SW 1271 (cell line): ENCODE measurements around the gene BMP4.
"Not testable (repeated sequence)": the region's sequence is repeated elsewhere in the genome, so short reads cannot be mapped to it uniquely, and the experiment has no call there.

Experiments
- DNase-seq, 2 experiments: peaks; one replicate each; lab custom pipeline; 2025; lab: John Stamatoyannopoulos, UW

BMP4 gene

DNA sequence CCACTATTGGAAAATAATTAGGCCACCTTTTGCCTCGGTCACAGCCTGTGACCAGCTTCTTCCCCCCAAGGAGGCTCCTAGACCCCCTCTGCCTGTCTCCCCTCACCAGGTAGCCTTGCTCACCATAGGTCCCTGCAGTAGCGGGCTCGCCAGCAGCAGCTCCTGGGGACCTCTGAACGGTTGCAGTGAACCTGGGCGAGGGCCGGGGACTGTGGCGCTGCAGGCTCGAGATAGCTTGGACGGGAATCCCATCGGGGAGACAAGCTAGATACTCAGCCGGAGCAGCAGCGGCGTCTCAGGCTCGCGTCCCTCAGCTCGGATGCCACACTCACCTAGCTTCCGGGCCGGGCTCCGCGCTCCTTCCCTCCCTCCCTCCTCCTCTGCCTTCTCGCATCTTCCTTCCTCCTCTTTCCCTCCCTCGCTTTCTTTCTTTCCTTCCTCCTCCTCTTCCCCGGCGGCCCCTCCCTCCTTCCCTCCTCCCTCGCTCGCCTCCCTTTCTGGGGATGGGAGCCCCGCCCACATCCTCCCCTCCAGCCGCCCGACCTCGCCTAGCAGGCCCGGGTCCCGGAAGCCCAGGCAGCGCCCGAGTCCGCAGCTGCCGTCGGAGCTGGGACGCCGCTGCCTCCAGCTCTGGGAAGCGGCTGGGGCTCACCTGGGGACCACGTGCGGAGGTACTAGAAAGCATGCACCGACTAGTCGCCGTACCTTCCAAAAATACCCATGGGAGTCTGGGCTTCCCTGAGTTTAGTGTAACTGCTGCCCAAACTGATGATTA, at the start of gene BMP4:
Gene BMP4, minus strand, starts transcription at position 399 of the 775 bp plus-strand sequence. CDS start 4,603 bp downstream, outside the sequence.
- DNase-seq = no peak

DNA sequence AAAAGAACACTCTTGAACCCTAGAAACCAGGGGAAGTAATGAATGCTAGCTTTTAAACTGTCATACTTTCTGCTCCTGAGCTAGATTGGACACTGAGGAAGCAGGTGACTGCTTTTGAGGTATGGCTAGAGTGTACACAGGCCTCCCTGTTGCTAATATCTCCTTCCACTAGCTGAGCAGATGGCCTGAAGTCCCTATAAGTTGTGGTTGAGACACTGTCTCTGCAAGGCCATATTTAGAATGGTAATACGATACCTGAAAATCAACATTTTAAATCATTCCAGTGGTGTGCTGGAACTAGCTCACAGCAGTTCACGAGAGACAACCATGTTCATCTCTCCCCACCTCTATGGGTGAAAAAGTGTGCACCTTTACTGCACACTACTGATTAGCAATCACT, 46.4 kb upstream of the BMP4 start:
- DNase-seq = no peak

DNA sequence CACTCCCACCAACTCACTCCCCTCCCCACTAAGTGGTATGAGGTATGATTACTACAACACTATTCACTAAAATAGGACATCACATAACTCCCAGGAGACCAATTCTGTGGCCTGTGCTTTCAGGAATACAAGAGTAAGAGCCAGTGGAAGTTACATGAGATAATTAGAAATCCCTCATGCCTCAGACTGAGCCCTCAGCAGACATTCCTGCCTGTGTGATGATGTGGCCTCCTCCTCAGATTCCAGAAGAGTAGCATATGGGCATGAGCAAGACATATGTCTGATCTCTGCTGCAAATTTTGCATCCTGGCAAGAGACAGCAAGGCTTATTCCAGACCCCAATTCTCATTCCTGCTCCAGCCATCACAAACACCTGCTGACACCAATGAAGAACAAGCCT, 46.0 kb upstream of the BMP4 start:
- no peak for DNase-seq

- no peak for DNase-seq
Measured at GRCh38 chr14:54001189-54001878, 44.7 kb upstream of the BMP4 start.

GRCh38 chr14:54000341-54000811, 43.8 kb upstream of the BMP4 start:
- no peak for DNase-seq

DNA sequence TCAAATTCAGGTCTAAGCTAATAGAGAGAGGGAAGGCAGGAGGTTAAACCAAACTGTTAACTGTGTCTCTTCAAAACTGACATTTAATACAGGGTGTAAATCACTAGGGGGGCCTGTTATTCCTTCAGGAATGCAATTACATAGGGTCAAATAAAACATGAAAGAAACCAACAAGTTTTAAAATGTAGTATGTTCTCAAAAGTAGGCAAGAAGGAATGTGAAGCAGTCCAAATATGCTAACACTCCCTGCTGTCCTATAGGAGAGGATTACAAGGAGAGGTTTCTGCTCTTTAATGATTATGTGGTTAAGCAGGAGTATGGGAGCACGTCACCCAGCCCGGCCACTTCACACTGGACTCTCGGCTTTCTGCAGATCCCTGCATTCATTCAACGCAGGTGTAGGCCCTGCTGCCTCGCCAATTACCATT, 42.5 kb upstream of the BMP4 start:
- DNase-seq = peak in 1 of 2 experiments; percentile 24

DNA sequence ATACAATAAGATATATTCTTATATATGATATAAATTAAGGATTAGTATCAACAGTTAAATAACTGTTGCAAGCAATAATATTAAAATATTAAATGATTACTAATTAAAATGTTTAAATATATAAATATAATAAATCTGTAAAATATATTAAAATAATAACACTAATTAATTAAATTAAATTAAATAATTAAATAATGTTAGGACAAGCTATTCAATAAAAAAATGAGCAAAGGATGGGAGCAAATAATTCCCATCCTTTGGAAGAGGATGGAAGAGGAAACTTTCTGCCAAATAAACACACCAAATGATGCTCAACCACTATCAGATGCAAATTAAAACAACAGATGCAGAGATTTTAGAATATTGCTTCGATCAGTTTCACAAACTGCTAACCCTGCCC, 39.4 kb upstream of the BMP4 start:
- no peak for DNase-seq

DNA sequence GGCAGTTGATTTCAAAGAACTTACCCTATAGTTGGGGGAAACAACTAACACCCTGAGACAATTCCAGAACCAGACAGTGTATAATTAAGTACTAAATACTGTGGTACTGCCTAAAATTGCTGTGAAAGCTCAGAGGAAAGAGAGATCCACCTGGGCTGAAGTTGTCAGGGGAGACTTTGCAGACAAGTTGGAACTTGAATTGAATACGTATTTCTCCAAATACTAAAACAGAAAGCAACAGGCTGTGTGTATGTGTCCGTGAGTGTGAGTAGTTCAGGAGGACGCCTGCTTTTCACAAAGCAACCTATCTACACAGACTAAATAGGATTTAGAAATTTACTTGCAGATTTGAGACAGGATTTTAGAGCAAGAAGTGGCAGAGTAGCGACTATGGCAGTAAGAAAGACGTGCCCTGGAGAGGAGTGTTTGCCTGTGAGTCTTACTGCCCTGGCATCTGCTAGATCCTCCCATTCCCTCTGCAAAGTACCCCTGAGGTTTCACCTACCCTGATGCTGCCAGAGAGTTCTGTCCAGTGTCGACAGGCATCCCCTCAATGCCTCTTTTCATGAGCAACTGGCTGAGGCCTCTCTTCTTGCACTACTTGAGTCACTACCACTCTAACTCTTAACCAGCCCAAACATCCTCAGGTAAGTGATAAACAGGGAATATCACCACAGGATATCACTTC, 37.4 kb upstream of the BMP4 start:
- DNase-seq = no peak

DNA sequence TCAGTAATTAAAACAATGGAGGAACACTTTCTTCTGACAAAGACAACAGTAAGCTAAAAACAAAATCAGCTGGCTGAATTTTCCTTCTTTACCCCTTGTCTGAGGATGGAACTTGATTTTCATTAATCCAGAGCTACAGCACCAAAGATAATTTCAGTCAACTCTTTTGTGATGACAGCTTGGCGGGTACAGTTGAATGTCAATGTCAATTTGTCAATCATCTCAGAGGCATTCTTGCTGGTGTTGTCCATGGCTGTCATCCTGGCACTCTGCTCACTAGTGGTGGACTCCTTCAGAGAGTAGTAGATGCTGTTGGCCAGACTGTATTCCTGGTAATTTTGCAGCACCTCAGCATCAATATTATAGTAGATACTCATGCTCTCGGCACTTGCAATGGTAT, 34.4 kb upstream of the BMP4 start:
- no peak for DNase-seq

GRCh38 chr14:53986718-53987117, 30.1 kb upstream of the BMP4 start:
- not testable (repeated sequence) for DNase-seq

- DNase-seq = not testable (repeated sequence)
Measured at GRCh38 chr14:53984958-53985357, 28.3 kb upstream of the BMP4 start.

- DNase-seq = no peak
Measured at GRCh38 chr14:53983112-53983511, 26.5 kb upstream of the BMP4 start.

DNA sequence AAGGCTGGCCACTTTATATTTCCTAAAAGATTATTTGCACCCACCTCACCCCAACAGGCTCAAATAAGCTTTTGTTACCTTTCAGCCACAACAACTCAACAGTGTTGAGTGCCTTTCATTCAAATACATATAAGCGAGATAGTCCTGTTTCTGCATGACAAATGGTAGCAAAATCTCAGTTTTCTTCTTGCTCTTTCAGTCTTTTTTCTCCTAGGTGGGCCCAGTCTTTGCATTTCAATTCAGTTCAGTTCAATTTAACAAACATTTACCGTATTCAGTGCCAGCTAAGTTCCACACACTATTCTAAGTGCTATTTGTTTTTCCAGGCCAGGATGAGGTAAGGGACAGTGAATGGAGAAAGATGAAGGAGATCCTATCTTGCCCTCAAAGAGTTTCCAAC, 25.9 kb upstream of the BMP4 start:
- no peak for DNase-seq

DNA sequence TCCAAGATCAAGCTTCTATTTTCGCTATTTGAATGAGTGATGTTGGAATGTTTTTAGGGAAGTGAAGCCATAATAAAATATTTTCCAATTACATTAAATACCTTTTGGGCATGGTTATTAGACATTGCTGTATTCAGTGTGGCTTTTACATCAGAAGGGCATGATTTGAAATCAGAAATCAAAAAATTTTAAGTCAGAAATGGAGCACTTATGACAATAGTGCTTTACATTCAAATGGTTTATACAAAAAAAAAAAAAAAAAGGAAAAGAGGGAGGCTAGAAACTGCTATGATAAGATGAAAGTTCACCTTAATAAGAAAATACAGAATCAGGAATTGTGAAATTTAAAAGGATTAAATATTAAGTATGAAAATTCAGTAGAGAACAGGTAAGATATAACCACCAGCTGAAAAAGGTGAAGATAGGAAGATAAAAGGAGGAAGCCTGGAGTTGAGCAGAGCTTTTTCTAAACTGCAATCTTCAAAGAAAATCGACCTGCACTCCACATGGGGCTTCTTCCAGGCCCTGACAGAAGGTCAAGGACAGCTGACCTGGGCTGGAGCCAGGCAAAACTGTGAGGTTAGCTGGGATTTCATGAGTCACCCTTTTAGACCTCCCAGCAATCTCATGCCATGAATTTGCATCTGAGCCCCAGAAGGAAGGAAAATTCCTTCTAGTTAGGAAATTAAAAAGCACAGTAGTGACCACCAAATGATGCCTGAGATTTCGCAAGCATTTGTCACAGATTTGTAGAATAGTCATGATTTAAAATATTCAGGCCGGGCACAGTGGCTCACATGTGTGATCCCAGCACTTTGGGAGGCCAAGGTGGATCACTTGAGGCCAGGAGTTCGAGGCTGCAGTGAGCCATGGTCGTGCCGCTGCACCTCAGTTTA, 23.4 kb upstream of the BMP4 start:
- DNase-seq = no peak

DNA sequence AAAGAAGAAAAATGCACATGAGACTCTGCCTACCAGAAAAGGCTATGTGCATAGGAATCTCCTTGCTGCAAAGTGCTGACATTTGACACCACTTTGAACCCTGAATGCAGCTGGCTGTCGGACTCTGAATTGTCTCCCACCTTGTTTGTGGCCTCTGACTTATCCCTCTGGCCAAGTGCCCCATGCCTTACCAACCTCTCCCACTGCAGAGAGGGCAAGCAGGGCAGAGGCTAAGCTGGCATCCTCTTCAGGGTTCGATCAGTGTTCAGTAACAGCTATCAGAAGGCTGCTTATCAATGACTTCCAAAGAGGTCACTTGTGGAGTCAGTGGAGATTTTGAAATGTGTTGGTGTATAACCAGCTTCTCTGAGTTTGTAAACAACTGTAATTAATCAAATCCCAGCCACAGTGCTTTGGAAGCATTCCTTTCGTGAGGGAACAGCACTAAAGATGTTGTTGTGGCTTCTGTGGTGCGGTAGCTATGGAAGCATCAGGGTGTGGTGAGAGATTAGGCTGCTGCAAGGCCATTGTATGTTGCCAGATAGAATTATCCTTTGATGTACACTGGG, 22.6 kb upstream of the BMP4 start:
- no peak for DNase-seq

GRCh38 chr14:53978194-53978593, 21.6 kb upstream of the BMP4 start:
- no peak for DNase-seq

GRCh38 chr14:53975444-53975843, 18.8 kb upstream of the BMP4 start:
- no peak for DNase-seq

DNA sequence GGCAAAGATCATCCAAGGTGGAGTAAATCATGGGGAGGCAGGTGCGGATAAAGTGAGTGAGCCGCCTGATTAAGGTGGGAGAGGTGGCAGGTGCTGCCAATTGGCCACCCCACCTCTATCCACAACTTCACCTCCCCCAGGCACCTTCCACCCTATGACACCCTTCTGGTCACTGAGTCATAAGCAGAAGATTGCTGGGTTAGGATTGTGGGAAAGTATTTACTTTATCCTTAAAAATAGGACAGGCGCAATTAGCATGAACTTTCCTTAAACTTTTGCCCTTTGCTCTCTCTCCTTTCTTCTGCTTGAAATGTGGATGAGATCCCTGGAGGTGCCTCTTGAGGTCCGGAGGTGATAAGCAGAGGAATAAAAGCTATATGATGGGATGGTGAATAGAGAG, 14.9 kb upstream of the BMP4 start:
- no peak for DNase-seq

DNA sequence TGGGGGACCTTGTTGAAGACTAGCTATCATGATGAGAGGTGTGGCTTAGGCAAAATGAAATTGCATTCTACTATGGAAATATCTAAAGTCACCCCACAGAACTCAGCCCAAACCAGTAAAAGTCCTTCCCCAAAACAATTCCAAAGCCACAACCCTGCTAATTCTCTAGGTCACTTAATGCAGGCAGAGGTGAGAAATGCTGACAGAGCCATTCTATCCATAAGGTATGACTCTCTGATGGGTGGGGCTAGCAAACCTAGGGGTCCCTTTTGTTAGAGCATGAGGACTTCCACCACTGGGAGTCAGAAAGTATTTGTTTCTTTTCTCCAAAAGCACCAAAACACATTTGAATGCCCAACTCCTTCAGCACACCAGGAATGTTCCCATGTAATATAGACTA, 12.7 kb upstream of the BMP4 start:
- no peak for DNase-seq

DNA sequence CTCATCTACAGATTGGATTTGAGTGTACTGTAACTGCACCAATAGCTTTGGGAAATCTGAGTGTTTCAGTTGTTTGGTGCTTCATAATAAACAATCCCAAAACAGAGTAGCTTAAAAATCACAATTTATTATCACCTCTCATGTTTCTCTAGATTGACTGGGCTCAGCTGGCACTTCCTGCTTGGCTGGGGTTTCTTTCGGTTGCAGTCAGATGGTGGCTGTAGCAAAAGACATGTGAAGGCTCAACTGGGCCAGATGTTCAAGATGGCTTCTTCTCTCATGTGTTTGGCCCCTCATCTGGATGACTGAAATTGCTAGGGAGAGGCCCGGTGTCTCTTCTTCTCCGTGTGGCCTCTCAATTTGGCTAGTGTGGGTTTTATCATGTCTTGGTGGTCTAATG, 12.1 kb upstream of the BMP4 start:
- no peak for DNase-seq

DNA sequence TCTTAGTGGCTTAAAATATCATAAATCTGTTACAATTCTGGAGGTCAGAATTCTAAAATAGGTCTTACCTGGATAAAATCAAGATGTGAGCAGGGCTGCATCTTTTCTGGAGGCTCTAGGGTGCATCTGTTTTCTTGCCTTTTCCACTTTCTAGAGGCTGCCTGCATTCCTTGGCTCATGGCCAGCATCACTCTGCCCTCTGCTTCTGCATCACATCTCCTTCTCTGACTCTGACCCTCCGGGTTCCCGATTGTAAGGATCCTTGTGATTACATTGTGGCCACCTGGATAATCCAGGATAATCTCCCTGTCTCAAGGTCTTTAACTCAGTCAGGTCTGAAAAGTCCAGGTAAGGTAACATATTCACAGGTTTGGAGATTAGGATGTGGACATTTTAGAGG, 11.0 kb upstream of the BMP4 start:
- DNase-seq = no peak
